Neural progenitor cell (in vitro differentiated cells): Measurements from ENCODE around the gene GBF1. TPM values are rescaled to one million over a fixed set of nuclear protein-coding genes. Genes with fewer than 3 reads are reported as not detected.
"Not testable (repeated sequence)": the region's sequence is repeated elsewhere in the genome, so short reads cannot be mapped to it uniquely, and the experiment has no call there.

Experiments used
- DNase-seq: peaks from one replicate; pipeline ENCODE4 v3.0.0-alpha.2; 2016; ENCODE audit warnings: low spot score
- H2AFZ ChIP-seq: fragments of 200-600 bp; sonication (generic); replicated peaks from 2 replicates; pipeline ENCODE4 v1.6.1; 2016; ENCODE audit warnings: antibody characterized with exemption
- H3F3A ChIP-seq: fragments of 200-600 bp; sonication (generic); 2 replicates; pipeline ENCODE4 v1.6.1; 2016; ENCODE audit warnings: antibody characterized with exemption, low read depth
- H3K27ac ChIP-seq: fragments of 200-600 bp; sonication (generic); 2 replicates; pipeline ENCODE4 v1.5.1; 2016; ENCODE audit warnings: mild to moderate bottlenecking
- H3K27me3 ChIP-seq: fragments of 200-600 bp; sonication (generic); 2 replicates; pipeline ENCODE4 v1.6.1; 2016; ENCODE audit warnings: mild to moderate bottlenecking, moderate library complexity
- H3K36me3 ChIP-seq: fragments of 200-600 bp; sonication (generic); 2 replicates; pipeline ENCODE4 v1.5.1; 2016
- H3K4me1 ChIP-seq: fragments of 200-600 bp; sonication (generic); 2 replicates; pipeline ENCODE4 v1.6.1; 2016; ENCODE audit warnings: mixed run types
- H3K4me2 ChIP-seq: fragments of 200-600 bp; sonication (generic); 2 replicates; pipeline ENCODE4 v1.6.1; 2016
- H3K4me3 ChIP-seq: fragments of 200-600 bp; sonication (generic); 2 replicates; pipeline ENCODE4 v1.5.1; 2016
- H3K79me2 ChIP-seq: fragments of 200-600 bp; sonication (generic); 2 replicates; pipeline ENCODE4 v1.6.1; 2016; ENCODE audit warnings: low read depth
- H3K9ac ChIP-seq: fragments of 200-600 bp; sonication (generic); 2 replicates; pipeline ENCODE4 v1.6.1; 2016
- H3K9me3 ChIP-seq: fragments of 200-600 bp; sonication (generic); 2 replicates; pipeline ENCODE4 v1.5.1; 2016; ENCODE audit warnings: low read depth
- H4K20me1 ChIP-seq: fragments of 200-600 bp; sonication (generic); 2 replicates; pipeline ENCODE4 v1.6.1; 2016; ENCODE audit warnings: low read depth
- H3K27ac Mint-ChIP-seq: 3 replicates; pipeline ENCODE4 v1.8.0; 2021; ENCODE audit warnings: mixed read lengths
- H3K27me3 Mint-ChIP-seq: 2 replicates; pipeline ENCODE4 v1.8.0; 2022; ENCODE audit warnings: low read depth, mild to moderate bottlenecking, inconsistent platforms, moderate library complexity, mixed read lengths; ENCODE audit not compliant: insufficient read depth
- H3K36me3 Mint-ChIP-seq: 3 replicates; pipeline ENCODE4 v1.8.0; 2021; ENCODE audit warnings: mixed read lengths
- H3K4me1 Mint-ChIP-seq: 3 replicates; pipeline ENCODE4 v1.8.0; 2021; ENCODE audit warnings: mixed read lengths
- H3K4me3 Mint-ChIP-seq: 3 replicates; pipeline ENCODE4 v1.8.0; 2021; ENCODE audit warnings: mild to moderate bottlenecking, moderate library complexity, mixed read lengths
- H3K9me3 Mint-ChIP-seq: 3 replicates; pipeline ENCODE4 v1.8.0; 2020; ENCODE audit warnings: mixed read lengths
- CTCF ChIP-seq: fragments of 200-600 bp; sonication (generic); IDR thresholded peaks from 2 replicates; pipeline ENCODE4 v1.5.1; 2017; ENCODE audit warnings: antibody characterized with exemption, mild to moderate bottlenecking
- EZH2 ChIP-seq: fragments of 200-600 bp; sonication (generic); IDR thresholded peaks from 2 replicates; pipeline ENCODE4 v1.6.1; 2017; ENCODE audit warnings: antibody characterized with exemption, mild to moderate bottlenecking, moderate library complexity
- EZH2phosphoT487 ChIP-seq: fragments of 200-600 bp; sonication (generic); IDR thresholded peaks from 2 replicates; pipeline ENCODE4 v1.6.1; 2017; ENCODE audit warnings: antibody characterized with exemption
- total RNA-seq: library from RNA; depleted of rRNA; stranded (reverse); fragments of >200 nt; gene quantifications from 2 replicates; pipeline ENCODE4 v1.2.3, GENCODE V29; 2015; ENCODE audit warnings: low replicate concordance

GBF1 gene
- total RNA-seq, 1 donor from 2014 or later = 23.5 TPM

GRCh38 chr10:102299873-102300272 is 54.5 kb downstream of the GBF1 start:
- Histone ChIP-seq H3K4me3 (no peak overlapping the region), H3K36me3 (no peaks in the 10 kb centered on the region), H3K9ac (no peak overlapping the region), H3K27me3 (no peaks in the 10 kb centered on the region), H3K79me2 (peaks cover 4% of the 10 kb centered on the region), H2AFZ (no peak overlapping the region), H3F3A (no peaks in the 10 kb centered on the region), H3K4me1 (no peaks in the 10 kb centered on the region), H3K9me3 (no peaks in the 10 kb centered on the region), H4K20me1 (no peaks in the 10 kb centered on the region), H3K27ac (no peak overlapping the region), H3K4me2 (no peak overlapping the region)
- DNase-seq = no peak
- Mint-ChIP-seq H3K4me3 (no peak overlapping the region), H3K9me3 (peaks cover 3% of the 10 kb centered on the region), H3K4me1 (peaks cover 6% of the 10 kb centered on the region), H3K36me3 (peaks cover 8% of the 10 kb centered on the region), H3K27ac (no peak overlapping the region), H3K27me3 (peaks cover 3% of the 10 kb centered on the region)
- TF ChIP-seq EZH2phosphoT487 = no peak
- TF ChIP-seq CTCF = no peak
- TF ChIP-seq EZH2 = no peak

- no peaks in the 10 kb centered on the region for H3F3A ChIP-seq
- H3K4me3 ChIP-seq = no peak overlapping the region
- Mint-ChIP-seq H3K27me3 (peaks cover 3% of the 10 kb centered on the region), H3K4me3 (no peak overlapping the region), H3K9me3 (peaks cover 3% of the 10 kb centered on the region), H3K36me3 (peaks cover 8% of the 10 kb centered on the region), H3K27ac (no peak overlapping the region), H3K4me1 (peaks cover 6% of the 10 kb centered on the region)
- TF ChIP-seq EZH2phosphoT487 (no peak), EZH2 (no peak), CTCF (no peak)
- no peaks in the 10 kb centered on the region for H3K36me3 ChIP-seq
- H3K9me3 ChIP-seq = no peaks in the 10 kb centered on the region
- no peak overlapping the region for H2AFZ ChIP-seq
- no peak overlapping the region for H3K27ac ChIP-seq
- no peaks in the 10 kb centered on the region for H3K4me1 ChIP-seq
- no peak overlapping the region for H3K4me2 ChIP-seq
- no peaks in the 10 kb centered on the region for H4K20me1 ChIP-seq
- no peak overlapping the region for H3K9ac ChIP-seq
- peaks cover 4% of the 10 kb centered on the region for H3K79me2 ChIP-seq
- H3K27me3 ChIP-seq = no peaks in the 10 kb centered on the region
- no peak for DNase-seq
Observed at GRCh38 chr10:102300278-102300843, 55.0 kb downstream of the GBF1 start.

GRCh38 chr10:102300912-102301311 is 55.6 kb downstream of the GBF1 start:
- not testable (repeated sequence) for H3K4me2 ChIP-seq, H3K79me2 ChIP-seq, H3K36me3 ChIP-seq, H3K27me3 Mint-ChIP-seq, H3K27ac ChIP-seq, H3K27me3 ChIP-seq, H3K9me3 ChIP-seq, H2AFZ ChIP-seq, H3K4me3 ChIP-seq, H3K9ac ChIP-seq, H3K4me1 Mint-ChIP-seq, H3K36me3 Mint-ChIP-seq, H3K9me3 Mint-ChIP-seq, H3K4me1 ChIP-seq, H3K27ac Mint-ChIP-seq, H3K4me3 Mint-ChIP-seq, H4K20me1 ChIP-seq, DNase-seq, H3F3A ChIP-seq

- not testable (repeated sequence) for H3K4me3 Mint-ChIP-seq, H4K20me1 ChIP-seq, H3K36me3 ChIP-seq, H3K27ac ChIP-seq, H3K9me3 Mint-ChIP-seq, H3K9me3 ChIP-seq, H2AFZ ChIP-seq, DNase-seq, H3K27me3 ChIP-seq, H3K4me2 ChIP-seq, H3K4me3 ChIP-seq, H3K4me1 ChIP-seq, H3K9ac ChIP-seq, H3K36me3 Mint-ChIP-seq, H3K4me1 Mint-ChIP-seq, H3K79me2 ChIP-seq, H3K27me3 Mint-ChIP-seq, H3K27ac Mint-ChIP-seq, H3F3A ChIP-seq
Observed at GRCh38 chr10:102301332-102301731, 56.0 kb downstream of the GBF1 start.
